K562 (cell line): ENCODE results near the gene ATF4.

Experiments
- YY1 ChIP-seq, 3 experiments: IDR thresholded peaks; 2 replicates each; pipeline ENCODE4 v1.6.1; 2011; ENCODE audit warnings: low read length in 2 of 3, mild to moderate bottlenecking in 2 of 3, moderate library complexity in 2 of 3, borderline replicate concordance in 1 of 3, control low read depth in 1 of 3, low read depth in 1 of 3; ENCODE audit not compliant: insufficient read depth in 3 of 3, insufficient replicate concordance in 2 of 3, control insufficient read depth in 1 of 3, insufficient read length in 1 of 3; ENCODE audit errors: extremely low read depth in 1 of 3
- ZNF311 ChIP-seq: fragments of 250-450 bp; sonication (Bioruptor Pico); IDR thresholded peaks from 2 replicates; pipeline ENCODE4 v1.4.0; 2020; ENCODE audit warnings: mild to moderate bottlenecking, moderate library complexity
- TF ChIP-seq, protein P1 (sequence below), 3 experiments: IDR thresholded peaks in 2 of 3; conservative IDR thresholded peaks in 1 of 3; 2 replicates each; pipeline ENCODE4 v1.5.1; 2011 to 2012; ENCODE audit warnings: low read length in 3 of 3, mild to moderate bottlenecking in 3 of 3, control low read depth in 2 of 3, improper control_type of control experiment in 1 of 3, inconsistent platforms in 1 of 3, low read depth in 1 of 3, mixed read lengths in 1 of 3, moderate library complexity in 1 of 3; ENCODE audit not compliant: insufficient read depth in 2 of 3
- TF ChIP-seq, protein P2 (sequence below): fragments of 250-450 bp; sonication (Bioruptor Pico); IDR thresholded peaks from 2 replicates; pipeline ENCODE4 v1.5.0; 2021

DNA sequence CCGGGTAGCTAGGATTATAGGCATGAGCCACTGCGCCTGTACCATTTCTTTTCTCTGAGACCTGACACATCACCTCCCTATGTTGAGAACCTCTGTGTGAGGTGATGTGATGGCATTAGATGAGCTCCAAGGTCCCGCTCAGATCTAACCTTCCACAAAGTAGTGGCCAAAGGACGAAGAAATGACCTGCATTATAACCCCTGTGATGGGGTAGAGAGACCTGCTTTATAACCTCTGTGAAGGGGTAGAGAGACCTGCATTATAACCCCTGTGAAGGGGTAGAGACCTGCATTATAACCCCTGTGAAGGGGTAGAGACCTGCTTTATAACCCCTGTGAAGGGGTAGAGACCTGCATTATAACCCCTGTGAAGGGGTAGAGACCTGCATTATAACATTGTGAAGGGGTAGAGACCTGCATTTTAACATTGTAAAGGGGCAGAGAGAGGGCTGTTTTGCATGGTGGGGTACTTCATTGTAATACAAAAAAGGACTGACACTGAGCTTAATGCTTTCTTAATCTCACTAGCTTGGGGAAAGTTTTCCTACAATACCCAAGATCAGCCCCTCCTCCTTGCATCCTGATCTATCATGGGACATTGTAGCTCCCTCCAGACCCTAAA lies 9.7 kb upstream of the ATF4 start:
- TF ChIP-seq, protein P1, sequence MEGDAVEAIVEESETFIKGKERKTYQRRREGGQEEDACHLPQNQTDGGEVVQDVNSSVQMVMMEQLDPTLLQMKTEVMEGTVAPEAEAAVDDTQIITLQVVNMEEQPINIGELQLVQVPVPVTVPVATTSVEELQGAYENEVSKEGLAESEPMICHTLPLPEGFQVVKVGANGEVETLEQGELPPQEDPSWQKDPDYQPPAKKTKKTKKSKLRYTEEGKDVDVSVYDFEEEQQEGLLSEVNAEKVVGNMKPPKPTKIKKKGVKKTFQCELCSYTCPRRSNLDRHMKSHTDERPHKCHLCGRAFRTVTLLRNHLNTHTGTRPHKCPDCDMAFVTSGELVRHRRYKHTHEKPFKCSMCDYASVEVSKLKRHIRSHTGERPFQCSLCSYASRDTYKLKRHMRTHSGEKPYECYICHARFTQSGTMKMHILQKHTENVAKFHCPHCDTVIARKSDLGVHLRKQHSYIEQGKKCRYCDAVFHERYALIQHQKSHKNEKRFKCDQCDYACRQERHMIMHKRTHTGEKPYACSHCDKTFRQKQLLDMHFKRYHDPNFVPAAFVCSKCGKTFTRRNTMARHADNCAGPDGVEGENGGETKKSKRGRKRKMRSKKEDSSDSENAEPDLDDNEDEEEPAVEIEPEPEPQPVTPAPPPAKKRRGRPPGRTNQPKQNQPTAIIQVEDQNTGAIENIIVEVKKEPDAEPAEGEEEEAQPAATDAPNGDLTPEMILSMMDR (IDR thresholded peaks at IDR 0.05 in 2 of 3, conservative IDR thresholded peaks at IDR 0.05 in 1 of 3; ENCODE audit: insufficient read depth in 2 of 3, low read depth in 1 of 3, low read length in 3 of 3), result no peak
- no peak for TF ChIP-seq YY1 (IDR thresholded peaks at IDR 0.05; ENCODE audit: borderline replicate concordance in 1 of 3, control insufficient read depth in 1 of 3, extremely low read depth in 1 of 3, insufficient read depth in 3 of 3, insufficient read length in 1 of 3, insufficient replicate concordance in 2 of 3, low read depth in 1 of 3, low read length in 2 of 3)
- TF ChIP-seq, protein P2, sequence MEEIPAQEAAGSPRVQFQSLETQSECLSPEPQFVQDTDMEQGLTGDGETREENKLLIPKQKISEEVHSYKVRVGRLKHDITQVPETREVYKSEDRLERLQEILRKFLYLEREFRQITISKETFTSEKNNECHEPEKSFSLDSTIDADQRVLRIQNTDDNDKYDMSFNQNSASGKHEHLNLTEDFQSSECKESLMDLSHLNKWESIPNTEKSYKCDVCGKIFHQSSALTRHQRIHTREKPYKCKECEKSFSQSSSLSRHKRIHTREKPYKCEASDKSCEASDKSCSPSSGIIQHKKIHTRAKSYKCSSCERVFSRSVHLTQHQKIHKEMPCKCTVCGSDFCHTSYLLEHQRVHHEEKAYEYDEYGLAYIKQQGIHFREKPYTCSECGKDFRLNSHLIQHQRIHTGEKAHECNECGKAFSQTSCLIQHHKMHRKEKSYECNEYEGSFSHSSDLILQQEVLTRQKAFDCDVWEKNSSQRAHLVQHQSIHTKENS, result no peak
- no peak for TF ChIP-seq ZNF311
